MCF 10A (cell line): ENCODE results near the gene DCAF7. TPM values are rescaled to one million over a fixed set of nuclear protein-coding genes. Genes with fewer than 3 reads are reported as not detected.

Source experiments
- BruUV-seq: library from RNA; stranded (reverse); fragments of 400-500 nt; replicated peaks from 2 replicates; lab custom pipeline; 2021; lab: Mats Ljungman, UMichigan
- CTCF ChIA-PET: fragments of 300-600 bp; sonication (Branson Sonifier 250); formaldehyde crosslinking; extraction: SDS; loops from one replicate; lab custom pipeline; 2021; ENCODE audit warnings: antibody characterized with exemption, inconsistent platforms; lab: Yijun Ruan, JAX
- POLR2A ChIA-PET: fragments of 300-600, 350-650 bp; sonication (Branson Sonifier 250); formaldehyde crosslinking; extraction: SDS; loops from one replicate; lab custom pipeline; 2020; ENCODE audit warnings: antibody characterized with exemption, inconsistent platforms; lab: Yijun Ruan, JAX
- DNase-seq: peaks from one replicate; pipeline ENCODE4 v3.0.0-alpha.2; 2018; ENCODE audit not compliant: unreplicated experiment
- H3K27ac Mint-ChIP-seq: one replicate; pipeline ENCODE4 v1.8.0; 2022; ENCODE audit warnings: mild to moderate bottlenecking, low read depth, mixed read lengths; ENCODE audit not compliant: unreplicated experiment
- H3K27me3 Mint-ChIP-seq: one replicate; pipeline ENCODE4 v1.8.0; 2022; ENCODE audit warnings: mixed read lengths; ENCODE audit not compliant: insufficient read depth, unreplicated experiment
- H3K36me3 Mint-ChIP-seq: one replicate; pipeline ENCODE4 v1.8.0; 2022; ENCODE audit warnings: mild to moderate bottlenecking, moderate library complexity, mixed read lengths; ENCODE audit not compliant: insufficient read depth, unreplicated experiment
- H3K4me1 Mint-ChIP-seq: one replicate; pipeline ENCODE4 v1.8.0; 2022; ENCODE audit warnings: mixed read lengths; ENCODE audit not compliant: insufficient read depth, unreplicated experiment
- H3K4me3 Mint-ChIP-seq: one replicate; pipeline ENCODE4 v1.8.0; 2022; ENCODE audit warnings: mild to moderate bottlenecking, moderate library complexity, mixed read lengths; ENCODE audit not compliant: unreplicated experiment
- H3K9me3 Mint-ChIP-seq: one replicate; pipeline ENCODE4 v1.8.0; 2022; ENCODE audit warnings: mixed read lengths; ENCODE audit not compliant: unreplicated experiment
- intact Hi-C: fragments of 100-400 bp; cut with micrococcal nuclease; formaldehyde crosslinking; loops from 2 replicates; pipeline ENCODE4 v1.14.1; 2022
- total RNA-seq: library from RNA; stranded (reverse); gene quantifications from 2 replicates; pipeline ENCODE4 v1.2.3, GENCODE V29; 2022
- TF ChIP-seq, protein P1 (sequence below): fragments of 200-600 bp; IDR thresholded peaks from one replicate; pipeline ENCODE4 v1.8.0; 2022; ENCODE audit warnings: antibody characterized with exemption, mild to moderate bottlenecking; ENCODE audit not compliant: unreplicated experiment

Gene DCAF7
- total RNA-seq, 1 experiment from 2014 or later = 81.6 TPM

DNA sequence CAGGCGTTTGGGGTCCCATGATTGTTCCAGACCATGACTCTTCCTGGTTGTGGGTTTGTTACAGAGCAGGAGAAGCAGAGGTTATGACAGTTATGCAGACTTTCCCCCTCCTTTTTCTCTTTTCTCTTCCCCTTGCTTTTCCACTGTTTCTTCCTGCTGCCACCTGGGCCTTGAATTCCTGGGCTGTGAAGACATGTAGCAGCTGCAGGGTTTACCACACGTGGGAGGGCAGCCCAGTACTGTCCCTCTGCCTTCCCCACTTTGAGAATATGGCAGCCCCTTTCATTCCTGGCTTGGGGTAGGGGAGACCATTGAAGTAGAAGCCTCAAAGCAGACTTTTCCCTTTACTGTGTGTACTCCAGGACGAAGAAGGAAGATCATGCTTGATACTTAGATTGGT, 42.5 kb downstream of the DCAF7 start:
- intact Hi-C loops = no loop called here
- Mint-ChIP-seq H3K4me1 (no peaks in the 10 kb centered on the region), H3K27ac (no peak overlapping the region), H3K36me3 (peaks cover 53% of the 10 kb centered on the region), H3K4me3 (no peak overlapping the region), H3K9me3 (no peaks in the 10 kb centered on the region), H3K27me3 (no peaks in the 10 kb centered on the region)
- no peak for DNase-seq
- ChIA-PET POLR2A (interaction anchor here (1.3 kb wide), 1 partner anchor 10 kb away, joined by 7 read pairs; no protein-coding TSS in a partner anchor), CTCF (interaction anchor here (0.6 kb wide), 1 partner anchor 163 kb away, joined by 3 read pairs; no protein-coding TSS in a partner anchor)
- TF ChIP-seq, protein P1, sequence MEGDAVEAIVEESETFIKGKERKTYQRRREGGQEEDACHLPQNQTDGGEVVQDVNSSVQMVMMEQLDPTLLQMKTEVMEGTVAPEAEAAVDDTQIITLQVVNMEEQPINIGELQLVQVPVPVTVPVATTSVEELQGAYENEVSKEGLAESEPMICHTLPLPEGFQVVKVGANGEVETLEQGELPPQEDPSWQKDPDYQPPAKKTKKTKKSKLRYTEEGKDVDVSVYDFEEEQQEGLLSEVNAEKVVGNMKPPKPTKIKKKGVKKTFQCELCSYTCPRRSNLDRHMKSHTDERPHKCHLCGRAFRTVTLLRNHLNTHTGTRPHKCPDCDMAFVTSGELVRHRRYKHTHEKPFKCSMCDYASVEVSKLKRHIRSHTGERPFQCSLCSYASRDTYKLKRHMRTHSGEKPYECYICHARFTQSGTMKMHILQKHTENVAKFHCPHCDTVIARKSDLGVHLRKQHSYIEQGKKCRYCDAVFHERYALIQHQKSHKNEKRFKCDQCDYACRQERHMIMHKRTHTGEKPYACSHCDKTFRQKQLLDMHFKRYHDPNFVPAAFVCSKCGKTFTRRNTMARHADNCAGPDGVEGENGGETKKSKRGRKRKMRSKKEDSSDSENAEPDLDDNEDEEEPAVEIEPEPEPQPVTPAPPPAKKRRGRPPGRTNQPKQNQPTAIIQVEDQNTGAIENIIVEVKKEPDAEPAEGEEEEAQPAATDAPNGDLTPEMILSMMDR = no peak
- BruUV-seq = no TSS peak

DNA sequence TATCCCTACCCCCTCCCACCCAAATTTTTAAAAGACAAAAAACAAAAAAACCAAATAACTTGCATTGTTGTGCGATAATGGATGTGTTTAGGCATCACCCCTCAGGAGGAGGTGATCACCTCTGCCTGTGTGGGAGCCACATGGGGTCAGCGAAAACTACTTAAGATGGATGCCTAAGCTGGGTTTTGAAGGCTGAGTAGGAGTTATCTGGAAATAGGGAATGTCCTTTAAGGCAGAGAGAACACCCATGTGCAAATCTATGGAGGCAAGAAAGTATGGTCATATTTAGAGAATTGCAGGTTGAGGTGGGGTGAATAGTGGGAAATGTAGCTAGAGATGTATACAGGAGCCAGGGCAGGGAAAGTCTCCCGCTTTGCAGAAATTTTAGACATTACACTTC, 44.9 kb downstream of the DCAF7 start:
- TF ChIP-seq, protein P1 = no peak
- Mint-ChIP-seq H3K36me3 (peaks cover 36% of the 10 kb centered on the region), H3K4me3 (no peak overlapping the region), H3K9me3 (no peaks in the 10 kb centered on the region), H3K27ac (no peak overlapping the region), H3K27me3 (no peaks in the 10 kb centered on the region), H3K4me1 (peaks cover 2% of the 10 kb centered on the region)
- ChIA-PET POLR2A (no interaction called here), CTCF (interaction anchor here (0.6 kb wide), 2 partner anchors 21 to 37 kb away, joined by 3 to 5 read pairs; no protein-coding TSS in a partner anchor)
- intact Hi-C loops = no loop called here
- no peak for DNase-seq
- no TSS peak for BruUV-seq

DNA sequence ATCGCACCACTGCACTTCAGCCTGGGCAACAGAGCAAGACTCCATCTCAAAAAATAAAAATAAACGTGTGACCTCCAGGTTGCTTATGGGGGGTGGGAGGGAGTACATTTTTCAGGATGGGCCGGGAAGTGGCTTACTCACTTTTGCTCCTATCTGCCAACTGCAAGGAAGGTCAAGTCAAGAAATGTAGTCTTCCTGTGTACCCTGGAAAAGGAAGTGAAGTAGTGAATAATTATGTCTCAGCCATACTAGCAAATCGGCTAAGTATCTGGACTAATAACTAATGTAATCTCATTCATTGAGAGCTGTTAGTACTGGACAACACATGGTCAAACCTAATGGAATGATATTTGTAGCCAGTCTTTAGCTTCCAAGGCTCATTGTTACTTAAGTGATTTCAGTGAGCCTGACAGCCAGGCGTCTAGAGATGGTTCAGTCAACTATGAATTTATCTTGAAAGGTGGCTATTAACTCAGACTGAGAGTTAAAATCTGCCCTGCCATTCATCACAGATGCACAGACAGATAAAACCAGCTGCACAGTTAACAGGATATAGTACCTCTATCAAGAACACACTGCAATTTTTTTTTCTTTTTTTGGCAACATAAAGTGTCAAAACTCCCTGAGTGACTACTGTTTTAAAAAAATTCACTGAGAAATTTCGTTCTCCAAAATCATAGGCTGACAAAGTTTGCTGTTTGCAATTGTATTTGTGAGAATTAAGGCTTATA, 46.7 kb downstream of the DCAF7 start:
- Mint-ChIP-seq H3K4me1 (peaks cover 4% of the 10 kb centered on the region), H3K27me3 (no peaks in the 10 kb centered on the region), H3K36me3 (peaks cover 21% of the 10 kb centered on the region), H3K27ac (no peak overlapping the region), H3K4me3 (no peak overlapping the region), H3K9me3 (no peaks in the 10 kb centered on the region)
- POLR2A ChIA-PET = interaction anchor here (0.9 to 1.3 kb wide), 2 partner anchors 39 to 47 kb away, joined by 3 to 4 read pairs; partner anchors contain the start of gene DCAF7
- intact Hi-C loops = no loop called here
- CTCF ChIA-PET = interaction anchor here (1.2 to 1.7 kb wide), 3 partner anchors 150 to 237 kb away, joined by 3 to 5 read pairs (median 4); partner anchors contain the start of gene CYB561
- DNase-seq = no peak
- TF ChIP-seq, protein P1 = no peak
- no TSS peak for BruUV-seq

DNA sequence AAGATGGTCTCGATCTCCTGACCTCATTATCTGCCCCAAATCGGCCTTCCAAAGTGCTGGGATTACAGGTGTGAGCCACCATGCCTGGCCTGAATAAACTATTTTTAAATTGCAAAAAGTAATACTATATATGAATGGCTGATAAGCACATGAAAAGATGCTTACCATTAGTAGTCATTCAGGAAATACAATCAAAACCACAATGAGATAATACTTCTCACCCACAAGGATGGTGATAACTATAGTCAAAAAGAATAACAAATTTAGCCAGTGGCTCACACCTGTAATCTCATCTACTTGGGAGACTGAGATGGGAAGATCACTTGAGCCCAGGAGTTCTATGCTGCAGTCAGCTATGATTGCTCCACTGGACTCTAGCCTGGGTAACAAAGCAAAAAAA, 48.0 kb downstream of the DCAF7 start:
- Mint-ChIP-seq H3K27me3 (no peaks in the 10 kb centered on the region), H3K36me3 (peaks cover 13% of the 10 kb centered on the region), H3K4me1 (peaks cover 4% of the 10 kb centered on the region), H3K27ac (no peak overlapping the region), H3K9me3 (no peaks in the 10 kb centered on the region), H3K4me3 (no peak overlapping the region)
- POLR2A ChIA-PET = interaction anchor here (0.9 kb wide), 1 partner anchor 48 kb away, joined by 3 read pairs; the partner anchor contains the start of gene DCAF7
- DNase-seq = no peak
- TF ChIP-seq, protein P1 = no peak
- intact Hi-C loops = no loop called here
- CTCF ChIA-PET = interaction anchor here (1.7 kb wide), 1 partner anchor 173 kb away, joined by 5 read pairs; no protein-coding TSS in a partner anchor
- BruUV-seq = no TSS peak
